ENCODE data around the gene PARS2.

Gene PARS2

DNA sequence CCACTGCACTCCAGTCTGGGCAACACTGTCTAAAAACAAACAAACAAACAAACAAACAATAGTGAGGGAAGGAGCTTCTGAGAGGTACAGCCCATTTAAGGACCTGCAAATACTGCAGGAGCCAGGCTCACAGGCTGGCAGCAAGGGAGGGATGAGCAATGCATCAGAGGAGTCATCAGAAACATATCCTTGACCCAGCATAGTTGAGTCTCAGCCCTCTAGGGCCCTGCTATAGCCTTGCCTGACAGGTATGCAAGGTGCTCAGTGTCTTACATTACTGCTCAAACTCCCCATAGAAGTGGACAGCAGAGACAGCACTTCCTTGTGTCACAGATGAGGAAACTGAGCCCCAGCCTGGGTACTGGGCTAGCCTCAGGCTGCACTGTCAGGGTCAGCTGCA lies 55.9 kb downstream of the PARS2 start:
- Mint-ChIP-seq H3K4me1 (ENCODE audit: low read depth) (no peaks in the 10 kb centered on the region), H3K9me3 (no peaks in the 10 kb centered on the region), H3K27me3 (peaks cover 7% of the 10 kb centered on the region), H3K27ac (peak overlapping the region; percentile 29), H3K4me3 (no peak overlapping the region), H3K36me3 (ENCODE audit: low read depth) (no peaks in the 10 kb centered on the region)
